ENCODE measurements around the gene COL9A3. TPM values are rescaled to one million over a fixed set of nuclear protein-coding genes. Genes with fewer than 3 reads are reported as not detected.

The COL9A3 gene
- total and polyA plus RNA-seq, 11 donors: 0.67 to 6.0 (median 2.0) TPM

GRCh38 chr20:62829231-62830230 lies 12.7 kb downstream of the COL9A3 start:
- Histone ChIP-seq H3K4me3 (no peak overlapping the region), H3K27ac (no peak overlapping the region), H3K36me3 (no peaks in the 10 kb centered on the region), H3K27me3 (no peaks in the 10 kb centered on the region), H3K4me1 (peaks cover 0 to 18% (median 3%) of the 10 kb centered on the region in 12 donors), H3K9me3 (no peaks in the 10 kb centered on the region)
- 93 to 96% (median 94%) methylated on average over 17 to 32 of the region's 32 CpGs for WGBS, 4 donors
- no peak for TF ChIP-seq POLR2A (IDR thresholded peaks at IDR 0.05)
- TF ChIP-seq, protein P1, sequence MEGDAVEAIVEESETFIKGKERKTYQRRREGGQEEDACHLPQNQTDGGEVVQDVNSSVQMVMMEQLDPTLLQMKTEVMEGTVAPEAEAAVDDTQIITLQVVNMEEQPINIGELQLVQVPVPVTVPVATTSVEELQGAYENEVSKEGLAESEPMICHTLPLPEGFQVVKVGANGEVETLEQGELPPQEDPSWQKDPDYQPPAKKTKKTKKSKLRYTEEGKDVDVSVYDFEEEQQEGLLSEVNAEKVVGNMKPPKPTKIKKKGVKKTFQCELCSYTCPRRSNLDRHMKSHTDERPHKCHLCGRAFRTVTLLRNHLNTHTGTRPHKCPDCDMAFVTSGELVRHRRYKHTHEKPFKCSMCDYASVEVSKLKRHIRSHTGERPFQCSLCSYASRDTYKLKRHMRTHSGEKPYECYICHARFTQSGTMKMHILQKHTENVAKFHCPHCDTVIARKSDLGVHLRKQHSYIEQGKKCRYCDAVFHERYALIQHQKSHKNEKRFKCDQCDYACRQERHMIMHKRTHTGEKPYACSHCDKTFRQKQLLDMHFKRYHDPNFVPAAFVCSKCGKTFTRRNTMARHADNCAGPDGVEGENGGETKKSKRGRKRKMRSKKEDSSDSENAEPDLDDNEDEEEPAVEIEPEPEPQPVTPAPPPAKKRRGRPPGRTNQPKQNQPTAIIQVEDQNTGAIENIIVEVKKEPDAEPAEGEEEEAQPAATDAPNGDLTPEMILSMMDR (IDR thresholded peaks at IDR 0.05): no peak
- intact Hi-C loops (cut with DNase I): no loop called here
- DNase-seq (peak in 2 of 5 donors; percentile 8 to 9), ATAC-seq (no peak)

DNA sequence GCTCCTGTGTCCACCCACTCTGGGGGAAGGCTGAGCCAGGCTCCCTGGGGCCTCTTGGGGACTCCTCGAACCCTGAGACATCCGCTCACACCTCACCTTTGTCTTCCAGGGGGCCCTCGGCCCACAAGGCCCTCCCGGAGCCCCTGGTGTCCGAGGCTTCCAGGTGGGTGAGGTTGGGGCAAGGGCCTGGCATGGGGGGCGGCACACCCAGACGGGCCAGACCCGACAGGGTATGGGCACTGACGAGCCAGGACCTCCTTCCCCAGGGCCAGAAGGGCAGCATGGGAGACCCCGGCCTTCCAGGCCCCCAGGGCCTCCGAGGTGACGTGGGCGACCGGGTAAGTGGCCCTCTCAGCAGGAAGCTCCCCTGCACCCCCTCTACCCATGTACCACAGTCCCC lies 13.4 kb downstream of the COL9A3 start:
- 95 to 96% (median 96%) methylated on average over 10 to 14 of the region's 14 CpGs for WGBS, 4 donors
- DNase-seq: peak in 2 of 5 donors; percentile 7 to 21
- Histone ChIP-seq H3K27ac (no peak overlapping the region), H3K9me3 (no peaks in the 10 kb centered on the region), H3K27me3 (no peaks in the 10 kb centered on the region), H3K4me1 (peaks cover 0 to 15% (median 0%) of the 10 kb centered on the region in 12 donors), H3K36me3 (no peaks in the 10 kb centered on the region), H3K4me3 (no peak overlapping the region)
- TF ChIP-seq POLR2A (IDR thresholded peaks at IDR 0.05): no peak
- intact Hi-C loops (cut with DNase I): no loop called here
- no peak for ATAC-seq

DNA sequence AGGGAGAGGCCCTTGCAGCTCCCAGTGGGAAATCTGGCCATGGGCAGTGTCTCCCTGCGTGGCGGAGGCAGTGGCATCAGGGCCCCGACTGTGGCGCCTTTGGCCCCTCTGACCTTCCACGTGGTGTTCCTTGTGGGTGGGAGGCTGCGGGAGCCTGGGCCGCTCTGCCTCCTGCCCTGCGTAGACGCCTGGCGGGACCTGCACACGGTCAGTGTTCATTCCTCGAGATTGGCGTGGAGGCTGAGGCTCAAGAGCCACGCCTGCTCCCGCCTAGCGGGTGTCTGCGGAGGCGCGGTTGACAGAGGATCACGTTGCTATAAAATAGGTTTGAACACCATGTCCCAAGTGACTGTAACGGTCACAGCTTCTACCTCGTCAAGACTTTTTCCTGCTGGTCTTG lies 14.0 kb downstream of the COL9A3 start:
- no peaks in the 10 kb centered on the region for H3K9me3 ChIP-seq
- no peak for ATAC-seq
- H3K4me1 ChIP-seq: peaks cover 0 to 15% (median 0%) of the 10 kb centered on the region in 12 donors
- H3K4me3 ChIP-seq: no peak overlapping the region
- TF ChIP-seq POLR2A (IDR thresholded peaks at IDR 0.05): no peak
- TF ChIP-seq, protein P1 (IDR thresholded peaks at IDR 0.05): no peak
- H3K27me3 ChIP-seq: no peaks in the 10 kb centered on the region
- intact Hi-C loops (cut with DNase I): no loop called here
- no peak overlapping the region for H3K27ac ChIP-seq
- no peaks in the 10 kb centered on the region for H3K36me3 ChIP-seq
- WGBS, 4 donors: 89 to 94% (median 92%) methylated on average over 20 to 22 of the region's 22 CpGs
- peak in 2 of 5 donors; percentile 4 to 17 for DNase-seq

GRCh38 chr20:62831361-62831788 lies 14.5 kb downstream of the COL9A3 start:
- peaks cover 0 to 15% (median 0%) of the 10 kb centered on the region in 12 donors for H3K4me1 ChIP-seq
- no peak overlapping the region for H3K4me3 ChIP-seq
- H3K9me3 ChIP-seq: no peaks in the 10 kb centered on the region
- ATAC-seq (no peak), DNase-seq (peak in 3 of 5 donors; percentile 17 to 36 (median 22))
- WGBS, 4 donors: 86 to 98% (median 90%) methylated on average over 4 to 10 of the region's 10 CpGs
- intact Hi-C loops (cut with DNase I): no loop called here
- H3K27me3 ChIP-seq: no peaks in the 10 kb centered on the region
- TF ChIP-seq, protein P1 (IDR thresholded peaks at IDR 0.05): no peak
- no peak for TF ChIP-seq POLR2A (IDR thresholded peaks at IDR 0.05)
- H3K36me3 ChIP-seq: no peaks in the 10 kb centered on the region
- no peak overlapping the region for H3K27ac ChIP-seq
